ENCODE data around the gene IQSEC2. TPM values are rescaled to one million over a fixed set of nuclear protein-coding genes. Genes with fewer than 3 reads are reported as not detected.

Gene IQSEC2
- total and polyA plus RNA-seq, 10 donors, result 5.2 to 15.7 (median 8.5) TPM

DNA sequence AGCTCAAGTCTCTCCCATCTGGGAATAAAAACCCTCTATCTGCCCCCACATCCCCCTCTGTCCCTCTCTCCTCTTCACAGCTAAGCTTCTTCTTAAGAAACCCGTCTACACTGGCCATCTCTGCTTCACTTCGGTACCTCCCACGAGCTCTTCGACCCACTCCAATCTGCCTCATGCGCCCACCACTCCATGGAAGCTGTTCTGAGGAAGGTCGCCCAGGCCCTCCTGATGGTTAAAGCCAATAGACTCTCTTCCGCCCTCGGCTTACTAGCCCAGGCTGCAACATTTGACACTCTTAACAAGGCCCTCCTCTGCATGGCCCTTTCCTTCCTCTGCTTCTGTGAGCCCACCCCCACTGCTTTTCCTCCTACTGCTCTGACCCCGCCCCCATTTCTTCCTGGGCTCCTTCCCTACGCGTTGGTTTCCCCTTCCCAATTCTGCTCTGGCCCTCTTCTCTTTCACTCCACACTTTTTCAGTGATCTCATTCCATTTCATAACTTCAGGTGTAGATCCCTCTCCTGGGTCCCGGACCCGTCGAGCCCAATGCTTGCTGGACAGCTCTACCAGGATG, 11.8 kb downstream of the IQSEC2 start:
- DNase-seq, result no peak

DNA sequence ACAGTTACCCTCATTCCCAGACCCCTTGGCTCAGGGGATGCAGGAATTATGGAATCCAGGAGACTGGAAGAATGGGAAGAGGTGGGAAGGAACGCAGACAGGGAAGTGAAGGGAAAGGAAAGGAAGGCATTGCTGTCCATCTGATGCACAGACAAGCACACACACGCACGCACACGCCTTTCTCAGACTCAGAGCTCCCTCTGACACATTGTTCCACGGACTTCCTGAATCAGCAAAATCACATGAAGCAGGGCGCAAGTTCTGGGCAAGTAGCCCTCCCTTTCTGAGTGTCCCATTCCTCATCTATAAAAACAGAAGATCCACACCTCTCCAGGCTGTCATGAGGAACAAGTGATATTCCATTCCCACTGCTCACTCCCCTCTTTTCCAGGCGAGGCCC, 13.2 kb downstream of the IQSEC2 start:
- 51 to 64% (median 60%) methylated on average over 3 to 7 of the region's 7 CpGs for WGBS, 5 donors
- peaks cover 0 to 42% (median 0%) of the 10 kb centered on the region in 7 donors for H3K27me3 ChIP-seq (replicated peaks in 1 of 7)
- intact Hi-C loops (cut with DNase I; ENCODE audit: low total_unique reads), result no loop called here

More for the DNA sequence above, 11.8 kb downstream of the IQSEC2 start:
- Histone ChIP-seq H3K4me1 (peaks cover 0 to 17% (median 0%) of the 10 kb centered on the region in 6 donors), H3K4me3 (no peak overlapping the region), H3K9me3 (no peaks in the 10 kb centered on the region), H3K27me3 (replicated peaks in 1 of 7) (peaks cover 0 to 29% (median 0%) of the 10 kb centered on the region in 7 donors), H3K36me3 (no peaks in the 10 kb centered on the region), H3K27ac (no peak overlapping the region)
- intact Hi-C loops (cut with DNase I; ENCODE audit: low total_unique reads), result no loop called here
- WGBS, 5 donors, result 74 to 92% (median 89%) methylated on average over 14 of the region's 14 CpGs
- TF ChIP-seq, protein P1, sequence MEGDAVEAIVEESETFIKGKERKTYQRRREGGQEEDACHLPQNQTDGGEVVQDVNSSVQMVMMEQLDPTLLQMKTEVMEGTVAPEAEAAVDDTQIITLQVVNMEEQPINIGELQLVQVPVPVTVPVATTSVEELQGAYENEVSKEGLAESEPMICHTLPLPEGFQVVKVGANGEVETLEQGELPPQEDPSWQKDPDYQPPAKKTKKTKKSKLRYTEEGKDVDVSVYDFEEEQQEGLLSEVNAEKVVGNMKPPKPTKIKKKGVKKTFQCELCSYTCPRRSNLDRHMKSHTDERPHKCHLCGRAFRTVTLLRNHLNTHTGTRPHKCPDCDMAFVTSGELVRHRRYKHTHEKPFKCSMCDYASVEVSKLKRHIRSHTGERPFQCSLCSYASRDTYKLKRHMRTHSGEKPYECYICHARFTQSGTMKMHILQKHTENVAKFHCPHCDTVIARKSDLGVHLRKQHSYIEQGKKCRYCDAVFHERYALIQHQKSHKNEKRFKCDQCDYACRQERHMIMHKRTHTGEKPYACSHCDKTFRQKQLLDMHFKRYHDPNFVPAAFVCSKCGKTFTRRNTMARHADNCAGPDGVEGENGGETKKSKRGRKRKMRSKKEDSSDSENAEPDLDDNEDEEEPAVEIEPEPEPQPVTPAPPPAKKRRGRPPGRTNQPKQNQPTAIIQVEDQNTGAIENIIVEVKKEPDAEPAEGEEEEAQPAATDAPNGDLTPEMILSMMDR (IDR thresholded peaks at IDR 0.05 in 8 of 11, conservative IDR thresholded peaks at IDR 0.05 in 3 of 11), result no peak
- TF ChIP-seq POLR2A (IDR thresholded peaks at IDR 0.05), result no peak
- no peak for TF ChIP-seq POLR2AphosphoS5 (IDR thresholded peaks at IDR 0.05)

DNA sequence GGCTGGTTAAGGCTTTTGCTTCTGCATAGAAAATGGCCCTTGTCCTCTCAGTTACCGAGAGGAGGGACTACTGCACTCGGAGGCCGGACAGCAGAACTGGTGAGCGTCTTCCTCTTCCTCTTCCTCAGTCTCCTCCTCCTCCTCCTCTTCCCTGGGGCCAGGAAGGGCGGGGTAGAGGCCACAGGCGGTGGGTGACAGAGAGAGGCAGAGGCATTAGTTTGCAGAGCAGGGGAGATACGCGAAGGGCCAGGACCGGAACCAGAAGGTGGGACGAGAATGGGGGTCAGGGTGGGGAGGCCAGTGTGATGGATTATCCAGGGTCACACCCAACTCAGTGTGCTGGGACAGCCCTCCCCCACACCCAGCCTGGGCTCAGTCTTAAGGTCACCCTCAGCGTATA, 14.5 kb downstream of the IQSEC2 start:
- H3K27ac ChIP-seq, result peak overlapping the region in 2 of 8 donors; percentile 40 to 46
- WGBS, 5 donors, result 48 to 68% (median 56%) methylated on average over 7 to 11 of the region's 11 CpGs

More for the DNA sequence above, 13.2 kb downstream of the IQSEC2 start:
- Histone ChIP-seq H3K9me3 (no peaks in the 10 kb centered on the region), H3K4me3 (no peak overlapping the region), H3K36me3 (no peaks in the 10 kb centered on the region), H3K4me1 (peaks cover 0 to 18% (median 0%) of the 10 kb centered on the region in 6 donors), H3K27ac (no peak overlapping the region)
- no peak for DNase-seq
- TF ChIP-seq POLR2AphosphoS5 (IDR thresholded peaks at IDR 0.05) (no peak), POLR2A (IDR thresholded peaks at IDR 0.05) (no peak)
- TF ChIP-seq, protein P1 (IDR thresholded peaks at IDR 0.05 in 8 of 11, conservative IDR thresholded peaks at IDR 0.05 in 3 of 11), result no peak

More for the DNA sequence above, 14.5 kb downstream of the IQSEC2 start:
- no peak for DNase-seq
- TF ChIP-seq POLR2A (IDR thresholded peaks at IDR 0.05), result no peak
- no peak for TF ChIP-seq POLR2AphosphoS5 (IDR thresholded peaks at IDR 0.05)
- TF ChIP-seq, protein P1 (IDR thresholded peaks at IDR 0.05 in 8 of 11, conservative IDR thresholded peaks at IDR 0.05 in 3 of 11), result no peak
- intact Hi-C loops (cut with DNase I; ENCODE audit: low total_unique reads), result no loop called here
- Histone ChIP-seq H3K9me3 (no peaks in the 10 kb centered on the region), H3K4me3 (no peak overlapping the region), H3K36me3 (no peaks in the 10 kb centered on the region), H3K27me3 (replicated peaks in 1 of 7) (peaks cover 0 to 39% (median 0%) of the 10 kb centered on the region in 7 donors), H3K4me1 (peaks cover 0 to 31% (median 0%) of the 10 kb centered on the region in 6 donors)
